WTC11 (cell line): ENCODE results near the gene DNAH17. TPM values are rescaled to one million over a fixed set of nuclear protein-coding genes. Genes with fewer than 3 reads are reported as not detected.

Experiments
- ATAC-seq: fragments of 200-7000 bp; cut with Tn5 transposase; 2 replicates; pipeline ENCODE4 v1.10.0; 2021; ENCODE audit warnings: mild to moderate bottlenecking, moderate library complexity
- CTCF ChIA-PET: fragments of 300-600 bp; sonication (Branson Sonifier 250); formaldehyde crosslinking; loops from one replicate; lab custom pipeline; 2021; ENCODE audit warnings: antibody characterized with exemption; lab: Charles Lee
- POLR2A ChIA-PET: fragments of 350-600 bp; sonication (Branson Sonifier 250); formaldehyde crosslinking; loops from one replicate; lab custom pipeline; 2021; ENCODE audit warnings: antibody characterized with exemption; lab: Charles Lee
- DNase-seq: peaks from one replicate; pipeline ENCODE4 v3.0.0; 2021; ENCODE audit warnings: low spot score
- H3K27ac Mint-ChIP-seq: 2 replicates; pipeline ENCODE4 v1.8.0; 2021; ENCODE audit warnings: mixed read lengths
- H3K27me3 Mint-ChIP-seq: 2 replicates; pipeline ENCODE4 v1.8.0; 2021; ENCODE audit warnings: low read depth, mild to moderate bottlenecking, moderate library complexity, mixed read lengths
- H3K36me3 Mint-ChIP-seq: 2 replicates; pipeline ENCODE4 v1.8.0; 2021; ENCODE audit warnings: mixed read lengths
- H3K4me1 Mint-ChIP-seq: 2 replicates; pipeline ENCODE4 v1.8.0; 2022; ENCODE audit warnings: mixed read lengths
- H3K4me3 Mint-ChIP-seq: 2 replicates; pipeline ENCODE4 v1.8.0; 2021; ENCODE audit warnings: mild to moderate bottlenecking, moderate library complexity, mixed read lengths
- H3K9me3 Mint-ChIP-seq: 2 replicates; pipeline ENCODE4 v1.8.0; 2021; ENCODE audit warnings: mixed read lengths
- CREB1 ChIP-seq: sonication (generic); formaldehyde crosslinking; IDR thresholded peaks from 2 replicates; pipeline ENCODE4 v1.8.0; 2023; ENCODE audit warnings: mild to moderate bottlenecking, missing genetic modification reagents
- GABPB1 ChIP-seq: sonication (generic); formaldehyde crosslinking; IDR thresholded peaks from 2 replicates; pipeline ENCODE4 v1.8.1; 2023; ENCODE audit warnings: mild to moderate bottlenecking, missing genetic modification reagents
- GRHL2 ChIP-seq: fragments of 250-450 bp; sonication (Bioruptor Pico); IDR thresholded peaks from 2 replicates; pipeline ENCODE4 v1.8.0; 2022; ENCODE audit warnings: mild to moderate bottlenecking, moderate library complexity; ENCODE audit not compliant: insufficient replicate concordance, severe bottlenecking
- HMGA2 ChIP-seq: fragments of 250-450 bp; sonication (Bioruptor Pico); IDR thresholded peaks from 2 replicates; pipeline ENCODE4 v1.4.0; 2021; ENCODE audit warnings: mild to moderate bottlenecking, moderate library complexity
- NFYB ChIP-seq: sonication (generic); formaldehyde crosslinking; conservative IDR thresholded peaks from 2 replicates; pipeline ENCODE4 v1.8.0; 2022; ENCODE audit warnings: low read depth, missing genetic modification reagents
- NR3C1 ChIP-seq: sonication (generic); formaldehyde crosslinking; conservative IDR thresholded peaks from 2 replicates; pipeline ENCODE4 v1.8.1; 2023; ENCODE audit warnings: low read depth, mild to moderate bottlenecking, missing genetic modification reagents
- SOX15 ChIP-seq: fragments of 250-450 bp; sonication (Bioruptor Pico); IDR thresholded peaks from 2 replicates; pipeline ENCODE4 v1.9.0; 2021; ENCODE audit warnings: mild to moderate bottlenecking
- ZBTB21 ChIP-seq: sonication (generic); formaldehyde crosslinking; IDR thresholded peaks from 2 replicates; pipeline ENCODE4 v1.8.1; 2023; ENCODE audit warnings: mild to moderate bottlenecking, missing genetic modification reagents, borderline replicate concordance
- ZNF138 ChIP-seq: sonication (generic); formaldehyde crosslinking; conservative IDR thresholded peaks from 2 replicates; pipeline ENCODE4 v1.8.1; 2022; ENCODE audit warnings: mild to moderate bottlenecking, moderate library complexity, missing genetic modification reagents
- total RNA-seq: library from RNA; stranded (reverse); gene quantifications from 3 replicates; pipeline ENCODE4 v1.2.3, GENCODE V29; 2021
- TF ChIP-seq, protein P1 (sequence below): fragments of 250-450 bp; sonication (Bioruptor Pico); IDR thresholded peaks from 2 replicates; pipeline ENCODE4 v1.9.0; 2021; ENCODE audit warnings: moderate library complexity, mild to moderate bottlenecking, inconsistent platforms, borderline replicate concordance
- TF ChIP-seq, protein P2 (sequence below): sonication (generic); formaldehyde crosslinking; IDR thresholded peaks from 2 replicates; pipeline ENCODE4 v1.8.1; 2022; ENCODE audit warnings: mild to moderate bottlenecking, missing genetic modification reagents, moderate library complexity, borderline replicate concordance
- TF ChIP-seq, protein P3 (sequence below): fragments of 250-450 bp; sonication (Bioruptor Pico); IDR thresholded peaks from 2 replicates; pipeline ENCODE4 v2.1.2; 2022; ENCODE audit warnings: mild to moderate bottlenecking, moderate library complexity
- TF ChIP-seq, protein P4 (sequence below): sonication (generic); formaldehyde crosslinking; IDR thresholded peaks from 2 replicates; pipeline ENCODE4 v1.8.1; 2022; ENCODE audit warnings: low read depth, missing genetic modification reagents, borderline replicate concordance
- TF ChIP-seq, protein P5 (sequence below): sonication (generic); formaldehyde crosslinking; IDR thresholded peaks from 2 replicates; pipeline ENCODE4 v1.8.0; 2023; ENCODE audit warnings: missing genetic modification reagents, mild to moderate bottlenecking, borderline replicate concordance
- TF ChIP-seq, protein P6 (sequence below): sonication (generic); formaldehyde crosslinking; IDR thresholded peaks from 2 replicates; pipeline ENCODE4 v1.8.0; 2023; ENCODE audit warnings: mild to moderate bottlenecking, missing genetic modification reagents

DNAH17 gene
- total RNA-seq, 1 experiment from 2014 or later: 0.87 TPM

DNA sequence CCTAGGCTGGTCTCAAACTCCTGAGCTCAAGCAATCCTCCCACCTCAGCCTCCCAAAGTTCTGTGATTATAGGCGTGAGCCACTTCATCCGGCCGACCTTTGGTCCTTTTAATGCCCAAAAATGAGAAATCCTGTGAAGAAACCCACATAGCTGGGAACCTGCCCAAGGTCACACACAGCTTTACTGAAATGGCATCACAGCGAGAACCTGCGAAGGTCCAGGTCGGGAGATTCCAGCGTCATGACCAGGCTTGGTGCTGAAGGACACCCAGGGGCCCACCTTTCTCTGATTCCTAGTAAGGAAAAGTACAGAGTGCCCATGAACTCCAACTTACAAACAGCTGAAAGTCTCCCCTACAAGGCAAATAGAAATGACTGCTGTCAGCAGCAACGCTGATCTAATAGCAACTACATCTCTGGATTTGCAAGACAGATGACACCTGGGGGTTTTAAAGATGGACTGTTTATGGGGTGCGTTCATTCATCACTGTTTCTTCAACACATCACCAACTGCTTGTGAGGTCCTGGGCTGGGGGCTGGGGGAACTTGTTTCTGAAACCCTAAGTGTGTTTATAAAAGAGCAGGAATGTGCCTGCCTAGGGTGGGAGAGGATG is 24.5 kb upstream of the DNAH17 start:
- ATAC-seq (no peak), DNase-seq (no peak)
- Mint-ChIP-seq H3K4me1 (peaks cover 12% of the 10 kb centered on the region), H3K27me3 (no peaks in the 10 kb centered on the region), H3K4me3 (no peak overlapping the region), H3K27ac (no peak overlapping the region), H3K36me3 (no peaks in the 10 kb centered on the region)
- ChIA-PET POLR2A (no interaction called here), CTCF (interaction anchor here (0.6 to 1.1 kb wide), 3 partner anchors 105 to 272 kb away, joined by 3 to 6 read pairs (median 3); no protein-coding TSS in a partner anchor)
- TF ChIP-seq, protein P1, sequence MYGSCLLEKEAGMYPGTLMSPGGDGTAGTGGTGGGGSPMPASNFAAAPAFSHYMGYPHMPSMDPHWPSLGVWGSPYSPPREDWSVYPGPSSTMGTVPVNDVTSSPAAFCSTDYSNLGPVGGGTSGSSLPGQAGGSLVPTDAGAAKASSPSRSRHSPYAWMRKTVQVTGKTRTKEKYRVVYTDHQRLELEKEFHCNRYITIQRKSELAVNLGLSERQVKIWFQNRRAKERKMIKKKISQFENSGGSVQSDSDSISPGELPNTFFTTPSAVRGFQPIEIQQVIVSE: no peak
- TF ChIP-seq, protein P2, sequence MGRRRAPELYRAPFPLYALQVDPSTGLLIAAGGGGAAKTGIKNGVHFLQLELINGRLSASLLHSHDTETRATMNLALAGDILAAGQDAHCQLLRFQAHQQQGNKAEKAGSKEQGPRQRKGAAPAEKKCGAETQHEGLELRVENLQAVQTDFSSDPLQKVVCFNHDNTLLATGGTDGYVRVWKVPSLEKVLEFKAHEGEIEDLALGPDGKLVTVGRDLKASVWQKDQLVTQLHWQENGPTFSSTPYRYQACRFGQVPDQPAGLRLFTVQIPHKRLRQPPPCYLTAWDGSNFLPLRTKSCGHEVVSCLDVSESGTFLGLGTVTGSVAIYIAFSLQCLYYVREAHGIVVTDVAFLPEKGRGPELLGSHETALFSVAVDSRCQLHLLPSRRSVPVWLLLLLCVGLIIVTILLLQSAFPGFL: no peak
- TF ChIP-seq GRHL2 (CRISPR knock-in tag) (no peak), GABPB1 (CRISPR knock-in tag) (peak; percentile 84), SOX15 (CRISPR knock-in tag) (no peak), ZBTB21 (no peak)
- TF ChIP-seq, all 79 proteins: peak for 1
- H3K9me3 Mint-ChIP-seq: no peaks in the 10 kb centered on the region

DNA sequence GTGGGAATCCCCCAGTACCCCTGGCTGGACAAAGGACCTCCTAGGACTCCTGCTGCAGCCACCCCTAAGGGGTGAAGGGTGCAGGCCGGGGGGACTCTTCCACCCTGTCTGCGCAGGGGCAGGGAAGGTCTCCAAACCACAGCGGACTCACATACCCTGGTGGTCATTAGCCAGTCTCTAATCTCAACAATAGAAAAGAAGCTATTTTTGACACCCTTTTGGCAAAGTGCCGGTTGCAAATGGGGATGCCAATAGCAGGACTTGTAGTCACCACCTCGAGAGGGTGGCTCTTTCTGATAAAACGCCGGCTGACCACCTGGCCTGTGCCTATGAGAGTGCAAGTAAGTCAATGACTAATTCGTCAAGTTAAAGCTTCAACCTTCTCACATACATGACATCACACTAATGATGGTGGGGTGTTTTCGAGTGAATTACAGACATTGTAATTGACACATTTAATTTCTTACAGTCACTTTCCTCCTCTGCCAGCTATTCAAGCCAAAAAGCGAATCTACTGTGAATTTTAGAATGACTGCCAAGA is 23.1 kb upstream of the DNAH17 start:
- ChIA-PET CTCF (interaction anchor here (0.6 to 1.2 kb wide), 2 partner anchors 108 to 748 kb away, joined by 3 to 4 read pairs; no protein-coding TSS in a partner anchor), POLR2A (interaction anchor here (0.7 kb wide), 1 partner anchor 35 kb away, joined by 3 read pairs; no protein-coding TSS in a partner anchor)
- Mint-ChIP-seq H3K27ac (no peak overlapping the region), H3K9me3 (no peaks in the 10 kb centered on the region), H3K27me3 (no peaks in the 10 kb centered on the region), H3K4me1 (peaks cover 21% of the 10 kb centered on the region), H3K4me3 (no peak overlapping the region), H3K36me3 (no peaks in the 10 kb centered on the region)
- no peak for ATAC-seq
- no peak for TF ChIP-seq NR3C1 (CRISPR knock-in tag)
- TF ChIP-seq, protein P3, sequence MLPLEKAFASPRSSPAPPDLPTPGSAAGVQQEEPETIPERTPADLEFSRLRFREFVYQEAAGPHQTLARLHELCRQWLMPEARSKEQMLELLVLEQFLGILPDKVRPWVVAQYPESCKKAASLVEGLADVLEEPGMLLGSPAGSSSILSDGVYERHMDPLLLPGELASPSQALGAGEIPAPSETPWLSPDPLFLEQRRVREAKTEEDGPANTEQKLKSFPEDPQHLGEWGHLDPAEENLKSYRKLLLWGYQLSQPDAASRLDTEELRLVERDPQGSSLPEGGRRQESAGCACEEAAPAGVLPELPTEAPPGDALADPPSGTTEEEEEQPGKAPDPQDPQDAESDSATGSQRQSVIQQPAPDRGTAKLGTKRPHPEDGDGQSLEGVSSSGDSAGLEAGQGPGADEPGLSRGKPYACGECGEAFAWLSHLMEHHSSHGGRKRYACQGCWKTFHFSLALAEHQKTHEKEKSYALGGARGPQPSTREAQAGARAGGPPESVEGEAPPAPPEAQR (CRISPR knock-in tag): no peak
- DNase-seq: no peak

DNA sequence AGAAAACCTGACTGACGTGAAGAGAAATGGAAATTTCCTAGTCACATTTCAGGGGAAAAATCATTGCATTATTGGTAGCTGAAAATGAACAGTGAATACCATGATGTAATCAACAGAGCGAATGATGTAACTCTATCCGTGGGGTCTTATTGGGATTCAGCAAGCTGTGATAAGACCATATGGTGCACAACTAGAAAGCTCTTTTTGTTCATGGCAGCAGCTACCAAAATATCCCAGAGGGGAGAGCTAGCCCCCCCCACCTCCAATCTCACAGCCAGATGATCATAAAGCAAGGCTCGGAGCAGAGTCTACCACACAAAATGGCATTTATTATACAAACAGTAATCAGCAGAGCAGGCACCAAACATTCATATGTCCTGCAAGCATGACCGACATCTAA is 22.2 kb upstream of the DNAH17 start:
- DNase-seq (no peak), ATAC-seq (no peak)
- Mint-ChIP-seq H3K27ac (no peak overlapping the region), H3K4me1 (peaks cover 21% of the 10 kb centered on the region), H3K36me3 (no peaks in the 10 kb centered on the region)
- POLR2A ChIA-PET: no interaction called here
- CTCF ChIA-PET: interaction anchor here (0.8 to 1.4 kb wide), 2 partner anchors 67 to 366 kb away, joined by 5 to 6 read pairs; no protein-coding TSS in a partner anchor
- TF ChIP-seq NFYB: no peak
- TF ChIP-seq GABPB1 (CRISPR knock-in tag): peak; percentile 96
- TF ChIP-seq, all 79 proteins: peak for 1
- Mint-ChIP-seq H3K4me3 (no peak overlapping the region), H3K27me3 (no peaks in the 10 kb centered on the region), H3K9me3 (no peaks in the 10 kb centered on the region)

DNA sequence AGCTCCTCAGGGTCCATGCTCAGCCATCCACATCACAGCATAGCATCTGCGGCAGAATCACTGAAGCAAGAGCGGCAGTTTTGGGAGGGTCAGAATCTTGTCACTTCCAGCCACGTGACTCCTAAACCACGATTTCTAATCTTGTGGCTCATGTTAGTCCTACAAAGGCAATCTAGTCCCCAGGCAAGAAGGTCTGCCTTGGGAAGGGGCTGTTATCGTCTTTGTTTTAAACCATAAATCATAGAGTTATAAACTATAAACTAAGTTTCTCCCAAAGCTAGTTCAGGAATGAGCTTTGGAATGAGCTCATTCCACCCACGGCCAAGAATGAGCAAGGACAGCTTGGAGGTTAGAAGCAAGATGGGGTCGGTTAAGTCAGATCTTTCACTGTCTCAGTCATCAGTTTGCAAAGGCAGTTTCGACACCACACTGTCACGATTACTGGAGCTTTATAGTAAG is 20.8 kb upstream of the DNAH17 start:
- DNase-seq (no peak), ATAC-seq (no peak)
- Mint-ChIP-seq H3K27me3 (no peaks in the 10 kb centered on the region), H3K4me1 (peaks cover 21% of the 10 kb centered on the region), H3K36me3 (no peaks in the 10 kb centered on the region), H3K4me3 (no peak overlapping the region), H3K27ac (no peak overlapping the region), H3K9me3 (no peaks in the 10 kb centered on the region)
- POLR2A ChIA-PET: interaction anchor here (0.6 kb wide), 1 partner anchor 14 kb away, joined by 3 read pairs; no protein-coding TSS in a partner anchor
- TF ChIP-seq, protein P4, sequence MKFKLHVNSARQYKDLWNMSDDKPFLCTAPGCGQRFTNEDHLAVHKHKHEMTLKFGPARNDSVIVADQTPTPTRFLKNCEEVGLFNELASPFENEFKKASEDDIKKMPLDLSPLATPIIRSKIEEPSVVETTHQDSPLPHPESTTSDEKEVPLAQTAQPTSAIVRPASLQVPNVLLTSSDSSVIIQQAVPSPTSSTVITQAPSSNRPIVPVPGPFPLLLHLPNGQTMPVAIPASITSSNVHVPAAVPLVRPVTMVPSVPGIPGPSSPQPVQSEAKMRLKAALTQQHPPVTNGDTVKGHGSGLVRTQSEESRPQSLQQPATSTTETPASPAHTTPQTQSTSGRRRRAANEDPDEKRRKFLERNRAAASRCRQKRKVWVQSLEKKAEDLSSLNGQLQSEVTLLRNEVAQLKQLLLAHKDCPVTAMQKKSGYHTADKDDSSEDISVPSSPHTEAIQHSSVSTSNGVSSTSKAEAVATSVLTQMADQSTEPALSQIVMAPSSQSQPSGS (CRISPR knock-in tag): no peak
- no peak for TF ChIP-seq HMGA2
- TF ChIP-seq ZNF138 (CRISPR knock-in tag): no peak
- TF ChIP-seq CREB1: no peak
- TF ChIP-seq, protein P5, sequence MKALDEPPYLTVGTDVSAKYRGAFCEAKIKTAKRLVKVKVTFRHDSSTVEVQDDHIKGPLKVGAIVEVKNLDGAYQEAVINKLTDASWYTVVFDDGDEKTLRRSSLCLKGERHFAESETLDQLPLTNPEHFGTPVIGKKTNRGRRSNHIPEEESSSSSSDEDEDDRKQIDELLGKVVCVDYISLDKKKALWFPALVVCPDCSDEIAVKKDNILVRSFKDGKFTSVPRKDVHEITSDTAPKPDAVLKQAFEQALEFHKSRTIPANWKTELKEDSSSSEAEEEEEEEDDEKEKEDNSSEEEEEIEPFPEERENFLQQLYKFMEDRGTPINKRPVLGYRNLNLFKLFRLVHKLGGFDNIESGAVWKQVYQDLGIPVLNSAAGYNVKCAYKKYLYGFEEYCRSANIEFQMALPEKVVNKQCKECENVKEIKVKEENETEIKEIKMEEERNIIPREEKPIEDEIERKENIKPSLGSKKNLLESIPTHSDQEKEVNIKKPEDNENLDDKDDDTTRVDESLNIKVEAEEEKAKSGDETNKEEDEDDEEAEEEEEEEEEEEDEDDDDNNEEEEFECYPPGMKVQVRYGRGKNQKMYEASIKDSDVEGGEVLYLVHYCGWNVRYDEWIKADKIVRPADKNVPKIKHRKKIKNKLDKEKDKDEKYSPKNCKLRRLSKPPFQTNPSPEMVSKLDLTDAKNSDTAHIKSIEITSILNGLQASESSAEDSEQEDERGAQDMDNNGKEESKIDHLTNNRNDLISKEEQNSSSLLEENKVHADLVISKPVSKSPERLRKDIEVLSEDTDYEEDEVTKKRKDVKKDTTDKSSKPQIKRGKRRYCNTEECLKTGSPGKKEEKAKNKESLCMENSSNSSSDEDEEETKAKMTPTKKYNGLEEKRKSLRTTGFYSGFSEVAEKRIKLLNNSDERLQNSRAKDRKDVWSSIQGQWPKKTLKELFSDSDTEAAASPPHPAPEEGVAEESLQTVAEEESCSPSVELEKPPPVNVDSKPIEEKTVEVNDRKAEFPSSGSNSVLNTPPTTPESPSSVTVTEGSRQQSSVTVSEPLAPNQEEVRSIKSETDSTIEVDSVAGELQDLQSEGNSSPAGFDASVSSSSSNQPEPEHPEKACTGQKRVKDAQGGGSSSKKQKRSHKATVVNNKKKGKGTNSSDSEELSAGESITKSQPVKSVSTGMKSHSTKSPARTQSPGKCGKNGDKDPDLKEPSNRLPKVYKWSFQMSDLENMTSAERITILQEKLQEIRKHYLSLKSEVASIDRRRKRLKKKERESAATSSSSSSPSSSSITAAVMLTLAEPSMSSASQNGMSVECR (CRISPR knock-in tag): no peak
- TF ChIP-seq, protein P6, sequence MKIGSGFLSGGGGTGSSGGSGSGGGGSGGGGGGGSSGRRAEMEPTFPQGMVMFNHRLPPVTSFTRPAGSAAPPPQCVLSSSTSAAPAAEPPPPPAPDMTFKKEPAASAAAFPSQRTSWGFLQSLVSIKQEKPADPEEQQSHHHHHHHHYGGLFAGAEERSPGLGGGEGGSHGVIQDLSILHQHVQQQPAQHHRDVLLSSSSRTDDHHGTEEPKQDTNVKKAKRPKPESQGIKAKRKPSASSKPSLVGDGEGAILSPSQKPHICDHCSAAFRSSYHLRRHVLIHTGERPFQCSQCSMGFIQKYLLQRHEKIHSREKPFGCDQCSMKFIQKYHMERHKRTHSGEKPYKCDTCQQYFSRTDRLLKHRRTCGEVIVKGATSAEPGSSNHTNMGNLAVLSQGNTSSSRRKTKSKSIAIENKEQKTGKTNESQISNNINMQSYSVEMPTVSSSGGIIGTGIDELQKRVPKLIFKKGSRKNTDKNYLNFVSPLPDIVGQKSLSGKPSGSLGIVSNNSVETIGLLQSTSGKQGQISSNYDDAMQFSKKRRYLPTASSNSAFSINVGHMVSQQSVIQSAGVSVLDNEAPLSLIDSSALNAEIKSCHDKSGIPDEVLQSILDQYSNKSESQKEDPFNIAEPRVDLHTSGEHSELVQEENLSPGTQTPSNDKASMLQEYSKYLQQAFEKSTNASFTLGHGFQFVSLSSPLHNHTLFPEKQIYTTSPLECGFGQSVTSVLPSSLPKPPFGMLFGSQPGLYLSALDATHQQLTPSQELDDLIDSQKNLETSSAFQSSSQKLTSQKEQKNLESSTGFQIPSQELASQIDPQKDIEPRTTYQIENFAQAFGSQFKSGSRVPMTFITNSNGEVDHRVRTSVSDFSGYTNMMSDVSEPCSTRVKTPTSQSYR (CRISPR knock-in tag): no peak
- CTCF ChIA-PET: interaction anchor here (0.7 to 1.9 kb wide), 4 partner anchors 9 to 69 kb away, joined by 3 to 8 read pairs (median 4); no protein-coding TSS in a partner anchor
